Neural progenitor cell (in vitro differentiated cells): ENCODE measurements around the gene TNK2.
"Not testable (repeated sequence)": the region's sequence is repeated elsewhere in the genome, so short reads cannot be mapped to it uniquely, and the experiment has no call there.

ENCODE experiments used
- CTCF ChIP-seq: fragments of 200-600 bp; sonication (generic); IDR thresholded peaks from 2 replicates; pipeline ENCODE4 v1.5.1; 2017; ENCODE audit warnings: antibody characterized with exemption, mild to moderate bottlenecking
- EZH2phosphoT487 ChIP-seq: fragments of 200-600 bp; sonication (generic); IDR thresholded peaks from 2 replicates; pipeline ENCODE4 v1.6.1; 2017; ENCODE audit warnings: antibody characterized with exemption

- TF ChIP-seq CTCF, EZH2phosphoT487: not testable (repeated sequence)
Observed at GRCh38 chr3:195933044-195933430, 24.7 kb upstream of the TNK2 start.
